K562 (cell line): ENCODE measurements around the gene ITGB6.

Source experiments
- ATF3 ChIP-seq, 2 experiments: fragments of 450-650 bp in 1 of 2; sonication (generic) in 1 of 2; formaldehyde crosslinking in 1 of 2; IDR thresholded peaks in 1 of 2; conservative IDR thresholded peaks in 1 of 2; 2 replicates each; pipeline versions ENCODE4 v1.6.1 to v1.8.1; 2016 to 2023; ENCODE audit warnings: mild to moderate bottlenecking in 2 of 2, moderate library complexity in 2 of 2, inconsistent platforms in 1 of 2, missing genetic modification reagents in 1 of 2
- BHLHE40 ChIP-seq: IDR thresholded peaks from 2 replicates; pipeline ENCODE4 v1.6.1; 2011; ENCODE audit warnings: low read length, improper control_type of control experiment
- ETV6 ChIP-seq, 3 experiments: fragments of 150-350 bp in 1 of 3; sonication (generic) in 1 of 3; formaldehyde crosslinking in 1 of 3; IDR thresholded peaks; 2 replicates each; pipeline versions ENCODE4 v1.6.1 to v1.8.0; 2014 to 2022; ENCODE audit warnings: borderline replicate concordance in 2 of 3, low read depth in 2 of 3, antibody characterized with exemption in 1 of 3, low read length in 1 of 3, mild to moderate bottlenecking in 1 of 3, missing genetic modification reagents in 1 of 3
- EZH2 ChIP-seq: IDR thresholded peaks from 2 replicates; pipeline ENCODE4 v1.6.1; 2012; ENCODE audit warnings: low read depth, mild to moderate bottlenecking, inconsistent platforms, low read length, borderline replicate concordance
- HIVEP1 ChIP-seq: fragments of 250-450 bp; sonication (Bioruptor Pico); IDR thresholded peaks from 2 replicates; pipeline ENCODE4 v1.4.0; 2020; ENCODE audit warnings: mild to moderate bottlenecking
- MCM3 ChIP-seq: fragments of 450-650 bp; IDR thresholded peaks from 2 replicates; pipeline ENCODE4 v1.6.1; 2016
- MTF1 ChIP-seq: fragments of 250-450 bp; sonication (Bioruptor Pico); IDR thresholded peaks from 2 replicates; pipeline ENCODE4 v1.9.0; 2021; ENCODE audit warnings: moderate library complexity, mild to moderate bottlenecking, inconsistent platforms, borderline replicate concordance
- POLR2A ChIP-seq: fragments of 450-650 bp; conservative IDR thresholded peaks from 2 replicates; pipeline ENCODE4 v1.6.1; 2016
- POLR2AphosphoS5 ChIP-seq: IDR thresholded peaks from 2 replicates; pipeline ENCODE4 v1.6.1; 2011; ENCODE audit warnings: mild to moderate bottlenecking, low read depth, low read length, moderate library complexity; ENCODE audit not compliant: control insufficient read depth, insufficient read depth
- SMAD3 ChIP-seq: fragments of 450-650 bp; formaldehyde crosslinking; conservative IDR thresholded peaks from 2 replicates; pipeline ENCODE4 v1.4.0; 2020; ENCODE audit warnings: mild to moderate bottlenecking
- TARDBP ChIP-seq: fragments of 450-650 bp; IDR thresholded peaks from 2 replicates; pipeline ENCODE4 v1.6.1; 2016
- YY1 ChIP-seq, 3 experiments: IDR thresholded peaks; 2 replicates each; pipeline ENCODE4 v1.6.1; 2011; ENCODE audit warnings: low read length in 2 of 3, mild to moderate bottlenecking in 2 of 3, moderate library complexity in 2 of 3, borderline replicate concordance in 1 of 3, control low read depth in 1 of 3, low read depth in 1 of 3; ENCODE audit not compliant: insufficient read depth in 3 of 3, insufficient replicate concordance in 2 of 3, control insufficient read depth in 1 of 3, insufficient read length in 1 of 3; ENCODE audit errors: extremely low read depth in 1 of 3
- TF ChIP-seq, protein P1 (sequence below), 3 experiments: IDR thresholded peaks in 2 of 3; conservative IDR thresholded peaks in 1 of 3; 2 replicates each; pipeline ENCODE4 v1.5.1; 2011 to 2012; ENCODE audit warnings: low read length in 3 of 3, mild to moderate bottlenecking in 3 of 3, control low read depth in 2 of 3, improper control_type of control experiment in 1 of 3, inconsistent platforms in 1 of 3, low read depth in 1 of 3, mixed read lengths in 1 of 3, moderate library complexity in 1 of 3; ENCODE audit not compliant: insufficient read depth in 2 of 3
- TF ChIP-seq, protein P2 (sequence below): sonication (generic); formaldehyde crosslinking; IDR thresholded peaks from 2 replicates; pipeline ENCODE4 v1.9.0; 2022; ENCODE audit warnings: mild to moderate bottlenecking, missing genetic modification reagents

GRCh38 chr2:160206436-160206835 is 6.4 kb upstream of the ITGB6 start:
- TF ChIP-seq TARDBP (no peak), MTF1 (no peak), SMAD3 (CRISPR knock-in tag) (no peak), POLR2A (no peak), ETV6 (IDR thresholded peaks at IDR 0.05; ENCODE audit: borderline replicate concordance in 1 of 2, low read depth in 2 of 2, low read length in 1 of 2) (no peak), ETV6 (CRISPR knock-in tag; IDR thresholded peaks at IDR 0.05; ENCODE audit: borderline replicate concordance) (no peak), ATF3 (IDR thresholded peaks at IDR 0.05) (no peak), ATF3 (CRISPR knock-in tag; conservative IDR thresholded peaks at IDR 0.05) (no peak), POLR2AphosphoS5 (no peak), MCM3 (no peak), EZH2 (no peak), HIVEP1 (CRISPR knock-in tag) (no peak), BHLHE40 (no peak), YY1 (IDR thresholded peaks at IDR 0.05; ENCODE audit: borderline replicate concordance in 1 of 3, control insufficient read depth in 1 of 3, extremely low read depth in 1 of 3, insufficient read depth in 3 of 3, insufficient read length in 1 of 3, insufficient replicate concordance in 2 of 3, low read depth in 1 of 3, low read length in 2 of 3) (no peak)
- TF ChIP-seq, protein P1, sequence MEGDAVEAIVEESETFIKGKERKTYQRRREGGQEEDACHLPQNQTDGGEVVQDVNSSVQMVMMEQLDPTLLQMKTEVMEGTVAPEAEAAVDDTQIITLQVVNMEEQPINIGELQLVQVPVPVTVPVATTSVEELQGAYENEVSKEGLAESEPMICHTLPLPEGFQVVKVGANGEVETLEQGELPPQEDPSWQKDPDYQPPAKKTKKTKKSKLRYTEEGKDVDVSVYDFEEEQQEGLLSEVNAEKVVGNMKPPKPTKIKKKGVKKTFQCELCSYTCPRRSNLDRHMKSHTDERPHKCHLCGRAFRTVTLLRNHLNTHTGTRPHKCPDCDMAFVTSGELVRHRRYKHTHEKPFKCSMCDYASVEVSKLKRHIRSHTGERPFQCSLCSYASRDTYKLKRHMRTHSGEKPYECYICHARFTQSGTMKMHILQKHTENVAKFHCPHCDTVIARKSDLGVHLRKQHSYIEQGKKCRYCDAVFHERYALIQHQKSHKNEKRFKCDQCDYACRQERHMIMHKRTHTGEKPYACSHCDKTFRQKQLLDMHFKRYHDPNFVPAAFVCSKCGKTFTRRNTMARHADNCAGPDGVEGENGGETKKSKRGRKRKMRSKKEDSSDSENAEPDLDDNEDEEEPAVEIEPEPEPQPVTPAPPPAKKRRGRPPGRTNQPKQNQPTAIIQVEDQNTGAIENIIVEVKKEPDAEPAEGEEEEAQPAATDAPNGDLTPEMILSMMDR (IDR thresholded peaks at IDR 0.05 in 2 of 3, conservative IDR thresholded peaks at IDR 0.05 in 1 of 3; ENCODE audit: insufficient read depth in 2 of 3, low read depth in 1 of 3, low read length in 3 of 3): no peak
- TF ChIP-seq, protein P2, sequence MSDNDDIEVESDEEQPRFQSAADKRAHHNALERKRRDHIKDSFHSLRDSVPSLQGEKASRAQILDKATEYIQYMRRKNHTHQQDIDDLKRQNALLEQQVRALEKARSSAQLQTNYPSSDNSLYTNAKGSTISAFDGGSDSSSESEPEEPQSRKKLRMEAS (CRISPR knock-in tag): no peak
